SK-N-MC (cell line): ENCODE results near the gene FOXP1.

Source experiments
- EZH2 ChIP-seq: fragments of 200-600 bp; sonication (generic); IDR thresholded peaks from one replicate; pipeline ENCODE4 v1.6.1; 2017; ENCODE audit warnings: antibody characterized with exemption
- FOXP2 ChIP-seq: optimal IDR thresholded peaks from 2 replicates; pipeline ENCODE3; 2011; ENCODE audit warnings: mild to moderate bottlenecking, moderate library complexity; ENCODE audit not compliant: insufficient read depth; ENCODE audit errors: extremely low read length, control extremely low read depth
- POLR2AphosphoS5 ChIP-seq: IDR thresholded peaks from 2 replicates; pipeline ENCODE4 v1.6.1; 2012; ENCODE audit warnings: mild to moderate bottlenecking, low read depth, low read length, borderline replicate concordance

GRCh38 chr3:71585887-71586809 lies 2.6 kb upstream of the FOXP1 start:
- TF ChIP-seq POLR2AphosphoS5 = no peak
- no peak for TF ChIP-seq EZH2
- no peak for TF ChIP-seq FOXP2
